Keratinocyte (primary cell): ENCODE data around the gene NUP85. TPM values are rescaled to one million over a fixed set of nuclear protein-coding genes. Genes with fewer than 3 reads are reported as not detected.

Experiments
- DNase-seq: peaks from one replicate; pipeline ENCODE4 v3.0.0-alpha.2; 2011; ENCODE audit warnings: low read depth, missing footprints, low spot score
- FAIRE-seq: peaks from 2 replicates; lab custom pipeline; 2011; peaks lifted over from hg19 to GRCh38; lab: Jason Lieb, UNC
- H2AFZ ChIP-seq: 2 replicates; pipeline ENCODE4 v1.6.0; 2012; ENCODE audit warnings: low read length, control low read depth, inconsistent platforms; ENCODE audit not compliant: control insufficient read depth
- H3K27ac ChIP-seq: 2 replicates; pipeline ENCODE4 v1.5.1; 2011; ENCODE audit warnings: low read length; ENCODE audit not compliant: control insufficient read depth, insufficient read depth
- H3K27me3 ChIP-seq: 3 replicates; pipeline ENCODE4 v1.6.0; 2011; ENCODE audit warnings: low read length; ENCODE audit not compliant: control insufficient read depth, insufficient read depth; ENCODE audit errors: extremely low read depth
- H3K36me3 ChIP-seq, 2 experiments: 2 replicates in 1 of 2; 3 replicates in 1 of 2; pipeline ENCODE4 v1.5.1; 2011; ENCODE audit warnings: low read length in 2 of 2, mild to moderate bottlenecking in 1 of 2; ENCODE audit not compliant: control insufficient read depth in 2 of 2, insufficient read depth in 2 of 2; ENCODE audit errors: extremely low read depth in 1 of 2
- H3K4me1 ChIP-seq: 3 replicates; pipeline ENCODE4 v1.5.1; 2011; ENCODE audit warnings: low read length; ENCODE audit not compliant: control insufficient read depth, insufficient read depth; ENCODE audit errors: extremely low read depth
- H3K4me2 ChIP-seq: 3 replicates; pipeline ENCODE4 v1.6.0; 2011; ENCODE audit warnings: low read depth, low read length; ENCODE audit not compliant: control insufficient read depth, insufficient read depth; ENCODE audit errors: extremely low read depth
- H3K4me3 ChIP-seq, 3 experiments: fragments of 200-600 bp in 1 of 3; sonication (generic) in 1 of 3; 2 replicates in 2 of 3; 3 replicates in 1 of 3; pipeline ENCODE4 v1.5.1; 2011 to 2016; ENCODE audit warnings: low read length in 3 of 3, mild to moderate bottlenecking in 3 of 3, control low read depth in 2 of 3, inconsistent platforms in 1 of 3, low read depth in 1 of 3, mixed read lengths in 1 of 3, mixed run types in 1 of 3, moderate library complexity in 1 of 3; ENCODE audit not compliant: control insufficient read depth in 2 of 3, insufficient read depth in 2 of 3; ENCODE audit errors: extremely low read depth in 1 of 3
- H3K79me2 ChIP-seq: 2 replicates; pipeline ENCODE4 v1.6.0; 2012; ENCODE audit warnings: low read length; ENCODE audit not compliant: control insufficient read depth, insufficient read depth
- H3K9ac ChIP-seq: 3 replicates; pipeline ENCODE4 v1.6.0; 2011; ENCODE audit warnings: low read length; ENCODE audit not compliant: control insufficient read depth, insufficient read depth; ENCODE audit errors: extremely low read depth
- H3K9me1 ChIP-seq: 3 replicates; pipeline ENCODE4 v1.6.0; 2011; ENCODE audit warnings: low read length; ENCODE audit not compliant: control insufficient read depth, insufficient read depth; ENCODE audit errors: extremely low read depth
- H3K9me3 ChIP-seq: 2 replicates; pipeline ENCODE4 v1.5.1; 2012; ENCODE audit warnings: low read depth, low read length; ENCODE audit not compliant: control insufficient read depth
- H4K20me1 ChIP-seq: 3 replicates; pipeline ENCODE4 v1.6.0; 2011; ENCODE audit warnings: low read length; ENCODE audit not compliant: control insufficient read depth, insufficient read depth; ENCODE audit errors: extremely low read depth
- CTCF ChIP-seq, 3 experiments: IDR thresholded peaks in 1 of 3; conservative IDR thresholded peaks in 1 of 3; optimal IDR thresholded peaks in 1 of 3; 2 replicates in 2 of 3; 3 replicates in 1 of 3; pipeline versions ENCODE3 to v1.5.1; 2011; ENCODE audit warnings: low read length in 3 of 3, mild to moderate bottlenecking in 3 of 3, moderate library complexity in 2 of 3, control low read depth in 1 of 3, inconsistent platforms in 1 of 3; ENCODE audit not compliant: insufficient read depth in 2 of 3; ENCODE audit errors: extremely low read depth in 1 of 3
- EZH2 ChIP-seq: IDR thresholded peaks from one replicate; pipeline ENCODE4 v1.6.1; 2012; ENCODE audit warnings: inconsistent platforms, mild to moderate bottlenecking, low read length, moderate library complexity
- dilution Hi-C: fragments of 300-500 bp; cut with MboI; formaldehyde crosslinking; loops from one replicate; pipeline ENCODE4 v1.7.0; 2020; ENCODE audit warnings: low sequenced_read_pairs; ENCODE audit not compliant: extremely low pct_ligation_motif_present
- polyA plus RNA-seq, 5 experiments: library from polyadenylated mRNA; depleted of rRNA in 3 of 5; stranded (reverse) in 3 of 5; stranded (forward) in 1 of 5; unstranded in 1 of 5; fragments of >200 nt; gene quantifications; 1 replicate in 1 of 5; 2 replicates in 3 of 5; 3 replicates in 1 of 5; pipeline versions ENCODE4 v1.2.1 to v1.2.3, GENCODE V29; 2011 to 2012; ENCODE audit warnings: missing spikeins in 2 of 5, low read depth in 1 of 5, low replicate concordance in 1 of 5

NUP85 gene
- polyA plus RNA-seq, 1 donor (not counting 4 experiments of a cell fraction or from before 2014, with no cell fraction given): 64.4 TPM

GRCh38 chr17:75209061-75209460 is 3.6 kb downstream of the NUP85 start:
- peaks cover 20 to 25% of the 10 kb centered on the region in 2 experiments for H3K36me3 ChIP-seq
- DNase-seq: no peak

GRCh38 chr17:75218131-75218530 is 12.7 kb downstream of the NUP85 start:
- TF ChIP-seq CTCF (optimal IDR thresholded peaks at IDR 0.05 in 1 of 3, IDR thresholded peaks at IDR 0.05 in 1 of 3, conservative IDR thresholded peaks at IDR 0.05 in 1 of 3; ENCODE audit: extremely low read depth in 1 of 3, insufficient read depth in 2 of 3, low read length in 3 of 3): no peak
- no peaks in the 10 kb centered on the region for H3K4me1 ChIP-seq
- H3K27ac ChIP-seq: no peak overlapping the region
- DNase-seq: no peak
- H3K4me2 ChIP-seq: no peak overlapping the region
- H3K27me3 ChIP-seq: no peaks in the 10 kb centered on the region
- no peak overlapping the region for H3K9ac ChIP-seq
- H3K9me3 ChIP-seq: no peaks in the 10 kb centered on the region
- H2AFZ ChIP-seq: no peak overlapping the region
- H3K79me2 ChIP-seq: no peaks in the 10 kb centered on the region
- dilution Hi-C loops: no loop called here
- H3K9me1 ChIP-seq: no peaks in the 10 kb centered on the region
- peaks cover 2% of the 10 kb centered on the region for H4K20me1 ChIP-seq
- H3K4me3 ChIP-seq: no peak overlapping the region
- peaks cover 29 to 41% of the 10 kb centered on the region in 2 experiments for H3K36me3 ChIP-seq
- FAIRE-seq: no peak

More at GRCh38 chr17:75209061-75209460, 3.6 kb downstream of the NUP85 start:
- Histone ChIP-seq H2AFZ (no peak overlapping the region), H4K20me1 (no peaks in the 10 kb centered on the region), H3K27me3 (no peaks in the 10 kb centered on the region), H3K9ac (no peak overlapping the region), H3K79me2 (peaks cover 45% of the 10 kb centered on the region), H3K4me2 (no peak overlapping the region), H3K4me3 (no peak overlapping the region), H3K4me1 (peaks cover 3% of the 10 kb centered on the region), H3K9me1 (no peaks in the 10 kb centered on the region), H3K9me3 (no peaks in the 10 kb centered on the region), H3K27ac (no peak overlapping the region)
- TF ChIP-seq CTCF (optimal IDR thresholded peaks at IDR 0.05 in 1 of 3, IDR thresholded peaks at IDR 0.05 in 1 of 3, conservative IDR thresholded peaks at IDR 0.05 in 1 of 3; ENCODE audit: extremely low read depth in 1 of 3, insufficient read depth in 2 of 3, low read length in 3 of 3) (no peak), EZH2 (no peak)
- dilution Hi-C loops: no loop called here
- FAIRE-seq: no peak
